ENCODE data around the gene ZNF764.

GRCh38 chr16:30533748-30534367, 24.3 kb downstream of the ZNF764 start:
- TF ChIP-seq CTCF (IDR thresholded peaks at IDR 0.05) (no peak), POLR2A (IDR thresholded peaks at IDR 0.05) (no peak)

Data from adrenal gland (tissue), 5 donors.